Cardiac muscle cell (in vitro differentiated cells and primary cell): Measurements from ENCODE around the gene GNG11. TPM values are rescaled to one million over a fixed set of nuclear protein-coding genes. Genes with fewer than 3 reads are reported as not detected.

Source experiments
- DNase-seq, 2 donors: peaks; one replicate each; pipeline versions ENCODE4 v3.0.0 to v3.0.0-alpha.2; 2010 to 2017; ENCODE audit warnings: low read depth in 1 of 2, low spot score in 1 of 2
- H3K27ac ChIP-seq: fragments of 200-600 bp; sonication (generic); 2 replicates; pipeline ENCODE4 v1.5.1; 2016
- H3K27me3 ChIP-seq: fragments of 200-600 bp; sonication (generic); 2 replicates; pipeline ENCODE4 v1.6.0; 2016; ENCODE audit warnings: control low read depth
- H3K36me3 ChIP-seq: fragments of 200-600 bp; sonication (generic); 2 replicates; pipeline ENCODE4 v1.5.1; 2016; ENCODE audit warnings: control low read depth
- H3K4me1 ChIP-seq: fragments of 200-600 bp; sonication (generic); 2 replicates; pipeline ENCODE4 v1.8.1; 2017; ENCODE audit warnings: low read depth, mild to moderate bottlenecking, mixed run types
- H3K4me3 ChIP-seq: fragments of 200-600 bp; sonication (generic); 2 replicates; pipeline ENCODE4 v1.5.1; 2016; ENCODE audit warnings: mild to moderate bottlenecking
- H3K9me3 ChIP-seq: fragments of 200-600 bp; sonication (generic); 2 replicates; pipeline ENCODE4 v1.5.1; 2017; ENCODE audit warnings: low read depth, mild to moderate bottlenecking, control low read depth
- polyA plus RNA-seq: library from polyadenylated mRNA; unstranded; fragments of >200 nt; fragmentation: Nextera tagmentation; extraction: Ambion mirVana; gene quantifications from 2 replicates; pipeline ENCODE4 v1.2.1, GENCODE V29; 2016
- total RNA-seq: library from RNA; depleted of rRNA; stranded (reverse); fragments of >200 nt; gene quantifications from 2 replicates; pipeline ENCODE4 v1.2.3, GENCODE V29; 2016
- TF ChIP-seq, protein P1 (sequence below): IDR thresholded peaks from 2 replicates; pipeline ENCODE4 v1.5.1; 2012; ENCODE audit warnings: low read depth, mild to moderate bottlenecking, low read length

Gene GNG11
- total and polyA plus RNA-seq, 2 experiments from 2014 or later, result 8.4 to 20.8 TPM

DNA sequence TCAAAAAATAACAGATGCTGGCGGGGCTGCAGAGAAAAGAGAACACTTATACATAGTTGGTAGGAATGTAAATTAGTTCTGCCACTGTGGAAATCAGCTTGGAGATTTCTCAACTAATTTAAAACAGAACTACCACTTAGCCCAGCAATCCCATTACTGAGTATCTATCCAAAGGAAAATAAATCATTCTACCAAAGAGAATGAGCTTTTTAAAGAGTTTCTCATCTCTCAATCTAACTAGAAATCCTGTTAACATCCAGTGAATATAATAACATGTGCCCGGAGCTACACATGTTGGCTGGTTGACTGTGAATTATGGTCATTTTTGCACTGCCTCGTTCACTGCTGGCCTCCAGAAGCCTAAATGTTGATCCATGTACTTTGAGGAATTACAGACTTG lies 43.3 kb downstream of the GNG11 start:
- no peak overlapping the region for H3K27ac ChIP-seq
- TF ChIP-seq, protein P1, sequence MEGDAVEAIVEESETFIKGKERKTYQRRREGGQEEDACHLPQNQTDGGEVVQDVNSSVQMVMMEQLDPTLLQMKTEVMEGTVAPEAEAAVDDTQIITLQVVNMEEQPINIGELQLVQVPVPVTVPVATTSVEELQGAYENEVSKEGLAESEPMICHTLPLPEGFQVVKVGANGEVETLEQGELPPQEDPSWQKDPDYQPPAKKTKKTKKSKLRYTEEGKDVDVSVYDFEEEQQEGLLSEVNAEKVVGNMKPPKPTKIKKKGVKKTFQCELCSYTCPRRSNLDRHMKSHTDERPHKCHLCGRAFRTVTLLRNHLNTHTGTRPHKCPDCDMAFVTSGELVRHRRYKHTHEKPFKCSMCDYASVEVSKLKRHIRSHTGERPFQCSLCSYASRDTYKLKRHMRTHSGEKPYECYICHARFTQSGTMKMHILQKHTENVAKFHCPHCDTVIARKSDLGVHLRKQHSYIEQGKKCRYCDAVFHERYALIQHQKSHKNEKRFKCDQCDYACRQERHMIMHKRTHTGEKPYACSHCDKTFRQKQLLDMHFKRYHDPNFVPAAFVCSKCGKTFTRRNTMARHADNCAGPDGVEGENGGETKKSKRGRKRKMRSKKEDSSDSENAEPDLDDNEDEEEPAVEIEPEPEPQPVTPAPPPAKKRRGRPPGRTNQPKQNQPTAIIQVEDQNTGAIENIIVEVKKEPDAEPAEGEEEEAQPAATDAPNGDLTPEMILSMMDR, result no peak

DNA sequence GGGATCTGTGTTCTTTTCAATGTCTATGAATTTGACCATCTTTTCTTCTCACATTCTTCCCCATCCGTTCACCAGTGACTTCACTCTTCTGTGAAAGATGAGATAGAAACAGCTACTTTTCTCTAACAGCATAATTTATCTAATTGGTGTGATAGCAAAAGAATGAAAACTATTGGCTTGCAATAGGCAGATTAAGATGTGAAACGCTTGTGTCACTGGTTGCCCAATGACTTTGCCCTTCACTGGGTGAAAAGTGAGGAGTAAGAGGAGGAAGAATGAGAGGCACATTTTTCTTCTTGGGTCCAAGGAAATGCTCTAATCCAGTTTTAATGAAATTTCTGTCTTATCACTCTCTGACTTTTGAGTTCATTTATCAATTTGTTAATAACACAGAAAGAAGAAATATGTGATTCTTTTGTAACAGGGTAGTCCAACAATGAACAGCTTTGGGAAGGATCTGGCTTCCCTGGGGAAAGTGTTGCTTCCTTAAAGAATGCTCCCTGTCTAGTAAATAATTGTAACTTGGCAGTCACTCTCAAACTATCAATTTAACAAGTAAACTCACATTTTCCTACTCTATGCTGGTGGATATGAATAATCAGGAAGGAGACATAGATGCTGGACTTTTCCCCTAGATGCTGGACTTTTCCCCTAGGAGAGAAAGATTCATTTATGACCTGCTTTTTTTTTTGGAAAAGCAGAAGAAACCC lies 47.5 kb downstream of the GNG11 start:
- Histone ChIP-seq H3K9me3 (no peaks in the 10 kb centered on the region), H3K4me3 (no peak overlapping the region), H3K36me3 (no peaks in the 10 kb centered on the region), H3K27me3 (no peaks in the 10 kb centered on the region), H3K4me1 (no peaks in the 10 kb centered on the region), H3K27ac (no peak overlapping the region)
- DNase-seq, result peak in 1 of 2 donors; percentile 54
- TF ChIP-seq, protein P1, result no peak

More for the DNA sequence above, 43.3 kb downstream of the GNG11 start:
- no peak for DNase-seq
- H3K27me3 ChIP-seq, result no peaks in the 10 kb centered on the region
- H3K36me3 ChIP-seq, result no peaks in the 10 kb centered on the region
- no peak overlapping the region for H3K4me3 ChIP-seq
- H3K4me1 ChIP-seq, result no peaks in the 10 kb centered on the region
- no peaks in the 10 kb centered on the region for H3K9me3 ChIP-seq

DNA sequence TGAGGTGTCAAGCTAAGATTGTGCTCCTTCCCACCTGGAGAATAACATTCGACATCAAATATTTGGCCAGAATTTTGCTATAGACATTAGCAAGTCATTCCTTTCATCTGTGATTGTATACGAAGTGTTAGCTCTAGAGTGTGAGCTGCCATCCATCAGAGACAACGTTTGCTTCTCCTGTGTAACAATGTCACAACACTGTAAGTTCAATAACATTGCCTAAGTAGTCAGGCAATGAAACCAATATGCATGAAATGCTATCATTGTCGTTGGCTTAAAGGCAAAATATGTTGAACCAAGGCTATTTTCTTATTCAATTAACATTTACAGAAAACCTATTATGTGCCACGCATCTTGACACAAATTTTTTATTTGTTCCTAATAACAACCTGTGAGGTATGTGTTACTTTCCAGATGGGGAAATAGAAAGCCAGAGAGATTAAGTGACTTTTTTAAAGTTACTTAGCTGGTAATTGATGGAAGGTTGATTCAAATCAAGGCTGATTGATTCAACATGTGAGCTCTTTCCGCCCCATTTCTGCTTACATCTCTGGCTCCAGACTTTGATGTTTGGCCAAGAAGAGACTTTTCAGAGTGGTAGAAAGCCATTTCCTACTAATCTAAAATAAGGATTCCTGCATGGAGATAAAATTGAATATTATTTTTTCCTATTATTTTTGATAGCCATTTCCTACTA lies 50.6 kb downstream of the GNG11 start:
- Histone ChIP-seq H3K9me3 (no peaks in the 10 kb centered on the region), H3K4me1 (no peaks in the 10 kb centered on the region), H3K4me3 (no peak overlapping the region), H3K27me3 (no peaks in the 10 kb centered on the region), H3K36me3 (no peaks in the 10 kb centered on the region), H3K27ac (no peak overlapping the region)
- TF ChIP-seq, protein P1, result no peak
- DNase-seq, result no peak

DNA sequence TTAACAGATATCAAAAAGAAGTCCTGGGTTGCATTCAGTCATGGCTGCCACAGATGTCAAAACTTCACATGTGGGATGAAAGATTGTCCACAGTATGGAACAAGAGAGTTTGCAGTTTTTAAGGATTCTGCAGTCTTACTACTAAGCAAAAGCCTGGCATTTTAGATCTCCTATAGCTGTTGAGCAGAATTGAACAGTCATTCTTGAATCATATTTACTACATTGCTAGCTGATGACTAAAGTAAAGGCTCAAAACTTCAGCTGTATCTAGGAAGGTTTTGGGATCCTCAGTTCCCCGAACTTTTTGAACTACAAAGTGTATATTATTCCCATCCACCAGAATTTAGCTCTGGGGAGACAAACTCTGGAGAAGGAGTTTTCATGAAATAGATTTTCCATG lies 51.6 kb downstream of the GNG11 start:
- no peaks in the 10 kb centered on the region for H3K27me3 ChIP-seq
- H3K9me3 ChIP-seq, result no peaks in the 10 kb centered on the region
- H3K27ac ChIP-seq, result no peak overlapping the region
- TF ChIP-seq, protein P1, result no peak
- no peaks in the 10 kb centered on the region for H3K36me3 ChIP-seq
- no peaks in the 10 kb centered on the region for H3K4me1 ChIP-seq
- no peak overlapping the region for H3K4me3 ChIP-seq
- no peak for DNase-seq

DNA sequence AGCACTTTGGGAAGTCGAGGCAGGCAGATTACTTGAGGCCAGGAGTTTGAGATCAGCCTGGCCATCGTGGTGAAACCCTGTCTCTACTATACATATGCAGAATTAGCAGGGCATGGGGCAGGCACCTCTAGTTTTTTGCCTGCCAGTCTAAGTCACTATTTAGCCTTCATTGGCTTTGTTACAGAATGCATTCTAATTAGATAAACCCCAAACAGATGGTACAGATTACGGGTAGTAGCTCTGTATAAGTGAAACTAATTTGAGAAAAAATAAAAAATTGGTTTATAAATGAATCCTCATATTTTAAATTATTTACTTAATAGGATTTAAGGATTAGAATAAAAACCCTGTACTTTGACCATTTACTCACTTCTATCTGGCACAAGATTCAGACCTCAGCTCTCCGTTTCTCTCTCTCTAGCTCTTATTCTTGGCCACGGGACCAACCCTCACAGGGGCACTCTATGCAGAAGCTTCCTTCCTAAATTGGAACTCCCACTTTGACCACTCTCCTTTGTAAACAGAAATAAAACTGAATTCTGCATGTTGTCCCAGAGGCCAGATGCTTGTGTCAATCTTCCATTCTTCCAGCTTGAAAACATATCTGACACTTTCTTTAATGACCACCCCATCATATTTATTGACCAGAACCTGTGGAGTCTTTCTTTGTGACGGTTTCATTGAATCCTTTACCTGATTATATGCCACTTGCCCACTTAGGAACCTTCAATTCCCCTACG lies 55.8 kb downstream of the GNG11 start:
- Histone ChIP-seq H3K27ac (no peak overlapping the region), H3K9me3 (no peaks in the 10 kb centered on the region), H3K4me3 (no peak overlapping the region), H3K4me1 (no peaks in the 10 kb centered on the region), H3K27me3 (no peaks in the 10 kb centered on the region), H3K36me3 (no peaks in the 10 kb centered on the region)
- TF ChIP-seq, protein P1, result no peak
- no peak for DNase-seq

Other genes with a start within 250 kb of the GNG11 start
- gene TFPI2, start 31.0 kb upstream of the GNG11 start, total RNA-seq, result 20.8 and 24.5 TPM in 2 replicates
- gene TFPI2, start 31.0 kb upstream of the GNG11 start, polyA plus RNA-seq, result 12.6 and 20.1 TPM in 2 replicates
- not detected in 2 replicates for gene GNGT1, start 15.2 kb upstream of the GNG11 start, total RNA-seq
- gene GNGT1, start 15.2 kb upstream of the GNG11 start, polyA plus RNA-seq, result not detected in 2 replicates
- gene BET1, start 82.6 kb downstream of the GNG11 start, total RNA-seq, result 20.8 and 22.7 TPM in 2 replicates
- gene BET1, start 82.6 kb downstream of the GNG11 start, polyA plus RNA-seq, result 43.1 and 46.4 TPM in 2 replicates